ENCODE results near the gene PTPRT.

The PTPRT gene

DNA sequence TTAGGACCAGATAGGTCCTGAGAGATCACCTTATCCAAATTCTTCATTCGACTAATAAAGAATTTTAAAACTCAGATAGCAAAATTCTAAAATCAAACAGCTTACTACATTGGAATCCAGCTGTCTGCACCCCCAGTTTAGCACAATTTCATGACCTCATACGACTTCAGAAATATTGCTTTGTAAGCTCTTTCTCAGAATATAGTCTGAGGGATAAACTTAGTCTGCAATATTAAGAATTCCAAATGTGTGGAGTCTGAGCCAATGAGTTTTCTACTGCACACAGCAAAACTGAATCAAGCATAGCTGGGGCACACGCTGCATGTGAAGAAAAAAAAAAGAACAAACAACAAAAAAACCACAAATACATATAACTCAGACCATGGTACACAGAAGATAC, 1029.9 kb downstream of the PTPRT start:
- in situ Hi-C loops (cut with HindIII; ENCODE audit: low sequenced_read_pairs), result no loop called here

DNA sequence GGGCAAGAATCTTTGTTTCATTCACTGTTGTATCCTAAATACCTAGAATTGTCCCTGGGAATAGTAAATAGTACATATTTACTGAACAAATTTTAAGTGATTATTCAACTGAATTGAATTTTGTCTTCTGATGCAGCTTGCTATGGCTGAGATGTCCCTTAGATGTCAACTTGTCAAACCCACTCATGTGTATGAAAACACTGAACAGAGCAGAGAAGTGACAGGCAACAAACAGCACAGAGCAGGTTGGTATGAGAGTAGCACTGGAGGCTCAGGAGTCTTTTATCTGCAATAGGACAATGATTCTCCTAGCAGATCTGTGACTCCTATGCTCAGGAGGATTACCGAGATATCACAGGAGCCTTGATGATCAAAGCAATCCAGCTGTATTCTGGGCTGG, 1031.4 kb downstream of the PTPRT start:
- in situ Hi-C loops (cut with HindIII; ENCODE audit: low sequenced_read_pairs), result no loop called here

- in situ Hi-C loops (cut with HindIII; ENCODE audit: low sequenced_read_pairs), result no loop called here
Measured at GRCh38 chr20:42155586-42155985, 1034.1 kb downstream of the PTPRT start.

- in situ Hi-C loops (cut with HindIII; ENCODE audit: low sequenced_read_pairs), result no loop called here
Measured at GRCh38 chr20:42152575-42152974, 1037.1 kb downstream of the PTPRT start.

- in situ Hi-C loops (cut with HindIII; ENCODE audit: low sequenced_read_pairs), result no loop called here
Measured at GRCh38 chr20:42150230-42150629, 1039.5 kb downstream of the PTPRT start.

DNA sequence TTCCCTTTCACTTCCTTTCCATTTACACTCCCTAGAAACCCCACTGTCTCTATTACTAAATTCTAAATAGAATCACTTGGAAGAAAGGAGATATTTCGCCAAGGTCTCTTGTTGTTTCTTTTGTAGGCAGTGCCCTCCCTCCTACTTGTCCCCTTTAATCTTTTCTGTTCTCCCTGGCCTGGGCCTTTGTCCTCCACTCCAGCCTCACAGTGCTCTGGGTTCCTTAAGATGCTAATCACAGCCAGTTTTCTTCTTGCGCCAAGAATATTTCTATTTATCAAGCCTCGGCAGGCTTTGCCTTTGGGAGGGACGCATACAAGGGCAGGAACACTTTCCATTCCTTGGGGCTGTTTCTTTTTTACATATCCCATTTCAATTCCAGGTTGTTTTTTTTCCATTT, 1051.0 kb downstream of the PTPRT start:
- in situ Hi-C loops (cut with HindIII; ENCODE audit: low sequenced_read_pairs), result no loop called here

DNA sequence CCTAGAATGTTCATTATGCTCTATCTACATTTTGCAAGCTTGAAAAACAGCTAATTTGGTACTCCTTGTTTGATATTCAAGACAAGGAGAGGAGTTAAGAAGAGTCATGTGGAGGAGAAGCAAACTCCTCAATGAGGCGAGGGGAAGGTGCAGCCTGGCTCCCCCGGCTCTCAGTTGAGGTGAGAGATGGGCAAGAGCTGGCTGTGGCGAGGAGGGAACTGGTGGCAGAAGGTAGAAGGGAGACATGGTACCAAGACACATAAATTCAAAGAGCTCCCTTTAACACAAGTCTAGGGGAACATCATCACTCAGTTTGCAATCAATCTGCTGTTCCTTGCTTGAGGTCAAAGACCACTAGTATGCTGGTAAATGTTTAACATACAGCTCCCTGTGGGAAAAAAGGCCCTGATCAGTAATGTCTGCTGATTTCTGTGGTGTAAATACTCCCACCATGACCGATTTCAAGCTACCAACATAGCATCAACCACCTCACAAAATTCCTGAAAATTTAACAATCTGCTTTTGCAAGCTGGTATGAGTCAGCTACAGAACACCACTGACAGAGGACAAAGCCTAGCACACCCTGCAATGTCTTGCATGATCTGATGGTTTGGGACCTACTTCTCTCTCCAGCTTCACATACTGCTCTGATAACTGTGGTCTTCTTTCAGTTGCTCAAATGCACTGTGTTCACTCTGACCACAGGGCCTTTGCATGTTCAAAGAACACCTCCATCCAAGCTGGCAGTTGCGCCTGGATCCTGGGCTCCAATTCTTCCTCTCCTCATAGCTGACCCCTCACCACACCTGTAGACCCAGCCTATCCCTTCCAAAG, 1055.2 kb downstream of the PTPRT start:
- in situ Hi-C loops (cut with HindIII; ENCODE audit: low sequenced_read_pairs), result no loop called here

GRCh38 chr20:42130810-42131596, 1058.7 kb downstream of the PTPRT start:
- in situ Hi-C loops (cut with HindIII; ENCODE audit: low sequenced_read_pairs), result no loop called here

- in situ Hi-C loops (cut with HindIII; ENCODE audit: low sequenced_read_pairs), result no loop called here
Measured at GRCh38 chr20:42125426-42125825, 1064.3 kb downstream of the PTPRT start.

GRCh38 chr20:42123981-42124473, 1065.7 kb downstream of the PTPRT start:
- in situ Hi-C loops (cut with HindIII; ENCODE audit: low sequenced_read_pairs), result no loop called here

GRCh38 chr20:42118409-42119125, 1071.1 kb downstream of the PTPRT start:
- in situ Hi-C loops (cut with HindIII; ENCODE audit: low sequenced_read_pairs), result no loop called here

DNA sequence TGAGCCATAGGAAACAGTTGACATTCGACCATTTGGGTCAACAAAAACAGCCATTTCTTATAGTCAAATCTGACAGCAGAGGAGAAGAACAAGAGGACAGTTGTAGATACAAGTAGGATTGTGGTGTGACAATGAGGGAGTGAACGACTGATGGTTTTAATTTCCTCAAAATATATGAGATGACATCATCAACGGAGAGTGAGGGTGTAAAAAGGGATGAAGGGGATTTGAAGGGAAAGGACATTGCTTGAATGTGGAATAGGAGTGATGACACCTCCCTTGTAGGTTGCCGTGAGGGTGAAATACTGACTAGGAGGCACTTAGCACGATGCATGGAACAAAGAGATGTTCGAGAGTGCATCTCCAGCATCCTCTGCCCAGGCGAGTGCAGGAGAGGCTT, 1071.7 kb downstream of the PTPRT start:
- in situ Hi-C loops (cut with HindIII; ENCODE audit: low sequenced_read_pairs), result no loop called here

DNA sequence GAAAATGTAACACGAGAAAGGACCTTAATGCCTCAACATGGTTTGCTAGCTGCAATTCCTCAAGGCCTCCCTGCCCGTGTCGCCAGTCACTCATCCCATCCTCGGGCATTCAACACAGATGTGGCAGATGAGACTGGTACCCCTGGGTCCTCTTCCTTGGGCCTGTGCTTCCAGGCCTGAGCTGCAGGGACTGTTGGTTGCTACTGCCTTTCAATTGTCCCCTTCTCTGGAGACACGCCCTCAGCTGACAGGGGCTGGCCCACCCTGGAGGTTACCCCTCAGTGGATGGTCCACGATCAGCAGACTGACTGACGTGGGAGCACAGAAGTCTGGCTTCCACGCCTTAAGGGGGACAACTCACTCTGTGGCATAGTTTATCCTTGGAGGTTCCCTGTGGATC, 1076.5 kb downstream of the PTPRT start:
- in situ Hi-C loops (cut with HindIII; ENCODE audit: low sequenced_read_pairs), result no loop called here

DNA sequence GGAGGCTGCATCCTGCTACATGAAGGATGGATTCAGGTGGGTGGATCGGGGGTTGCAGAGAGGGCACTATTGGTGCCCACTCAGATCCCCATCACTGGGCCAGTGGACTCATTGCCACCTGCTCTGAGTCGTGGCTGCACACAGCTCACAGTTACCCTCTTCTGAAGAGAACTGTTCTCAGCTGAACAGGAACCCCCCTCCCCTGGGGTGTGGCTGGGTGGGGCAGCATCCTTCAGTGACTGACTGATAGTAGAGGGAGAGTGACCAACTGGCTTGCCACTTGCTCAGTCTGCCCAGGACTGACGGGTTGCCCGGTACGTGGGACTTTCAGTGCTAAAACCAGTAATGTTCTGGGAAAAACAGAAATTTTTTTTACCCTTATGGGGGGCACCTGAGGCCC, 1077.5 kb downstream of the PTPRT start:
- in situ Hi-C loops (cut with HindIII; ENCODE audit: low sequenced_read_pairs), result no loop called here

DNA sequence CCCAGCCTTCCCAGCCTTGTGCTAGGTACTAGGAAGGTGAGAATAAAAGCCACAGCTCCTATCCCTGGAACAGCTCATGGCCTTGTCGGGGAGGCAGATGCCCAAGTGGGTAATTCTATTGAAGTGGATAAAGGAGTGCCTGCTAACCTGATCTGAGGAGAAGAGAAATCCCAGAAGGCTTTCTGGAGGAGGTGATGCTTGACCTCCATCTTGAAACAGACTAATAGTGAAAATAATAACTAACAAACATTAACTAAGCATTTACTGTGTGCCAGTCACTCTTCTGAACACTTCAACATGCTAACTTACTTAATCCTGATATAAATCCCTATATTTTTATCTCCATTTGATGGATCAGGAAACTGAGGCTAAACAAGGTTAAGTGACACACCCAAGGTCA, 1078.4 kb downstream of the PTPRT start:
- in situ Hi-C loops (cut with HindIII; ENCODE audit: low sequenced_read_pairs), result no loop called here

DNA sequence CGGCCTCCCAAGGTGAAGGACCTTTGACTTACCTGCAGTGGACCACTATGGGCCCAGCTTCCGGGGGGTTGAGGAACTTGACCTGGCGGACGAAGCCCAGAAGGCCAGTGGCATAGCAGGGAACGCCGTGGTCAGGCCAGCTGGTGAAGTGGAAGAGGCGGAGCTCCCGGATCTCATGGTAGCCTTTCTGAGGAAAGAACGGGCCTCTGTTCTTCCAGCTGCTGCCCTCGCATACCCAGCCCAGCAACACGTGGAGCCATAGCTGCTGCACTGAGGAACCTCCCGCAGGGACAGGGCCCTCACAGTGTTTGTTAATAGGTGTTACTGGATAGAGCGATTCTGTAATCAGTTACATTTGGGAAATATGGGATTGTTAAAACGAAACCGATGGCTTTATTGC, 1079.4 kb downstream of the PTPRT start:
- in situ Hi-C loops (cut with HindIII; ENCODE audit: low sequenced_read_pairs), result no loop called here

DNA sequence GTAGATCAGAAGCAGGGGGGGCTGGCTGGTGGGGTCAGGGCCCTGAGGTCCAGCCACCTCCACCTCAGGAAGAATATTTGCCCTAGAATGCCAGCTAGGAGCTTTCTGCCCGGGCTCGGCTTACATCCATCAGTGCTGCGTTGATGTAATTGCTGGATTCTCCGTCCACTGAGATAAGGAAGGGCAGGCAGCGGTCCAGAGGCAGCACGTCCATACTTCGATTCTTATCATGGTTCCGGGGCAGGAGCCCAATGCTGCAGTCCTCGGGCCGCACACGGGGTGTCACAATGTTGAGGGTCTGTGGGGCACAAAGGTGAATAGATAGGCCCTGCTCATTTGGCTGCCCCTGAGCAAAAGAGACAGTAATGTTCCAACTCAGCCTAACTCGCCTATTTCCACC, 1087.7 kb downstream of the PTPRT start:
- in situ Hi-C loops (cut with HindIII; ENCODE audit: low sequenced_read_pairs), result no loop called here

GRCh38 chr20:42100137-42100704, 1089.5 kb downstream of the PTPRT start:
- in situ Hi-C loops (cut with HindIII; ENCODE audit: low sequenced_read_pairs), result no loop called here

DNA sequence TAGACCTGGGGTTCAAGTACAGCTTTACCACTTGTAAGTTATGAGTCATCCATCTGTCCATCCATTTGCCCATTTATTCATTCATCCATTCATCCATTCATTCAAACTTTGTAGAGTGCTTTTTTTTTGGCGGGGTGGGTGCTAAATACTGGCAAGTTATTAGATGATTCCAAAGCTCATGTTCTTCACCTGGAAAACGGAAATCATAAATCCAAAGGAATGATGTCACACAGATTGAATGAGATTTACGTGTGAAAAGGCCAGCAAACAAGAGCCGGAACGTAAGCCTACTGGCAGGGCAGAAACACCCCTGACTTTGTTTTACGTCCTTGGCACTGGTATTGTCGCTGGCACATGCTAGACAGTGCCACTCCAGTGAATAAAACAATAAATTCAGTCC, 1090.6 kb downstream of the PTPRT start:
- in situ Hi-C loops (cut with HindIII; ENCODE audit: low sequenced_read_pairs), result no loop called here

- in situ Hi-C loops (cut with HindIII; ENCODE audit: low sequenced_read_pairs), result no loop called here
Measured at GRCh38 chr20:42098418-42098817, 1091.3 kb downstream of the PTPRT start.

- in situ Hi-C loops (cut with HindIII; ENCODE audit: low sequenced_read_pairs), result no loop called here
Measured at GRCh38 chr20:42097741-42098140, 1092.0 kb downstream of the PTPRT start.

All from DLD1 (cell line).